IPS DF 6.9 (cell line): ENCODE data around the gene MKI67.

Experiments used
- DNase-seq: peaks from one replicate; pipeline ENCODE4 v3.0.0-alpha.2; 2013; ENCODE audit warnings: low read depth, low spot score
- H3K27ac ChIP-seq: one replicate; pipeline ENCODE4 v1.5.1; 2013; ENCODE audit warnings: low read length, control low read depth
- H3K27me3 ChIP-seq: 2 replicates; pipeline ENCODE4 v1.6.1; 2013; ENCODE audit warnings: mild to moderate bottlenecking, low read length; ENCODE audit not compliant: control insufficient read depth, insufficient read depth
- H3K36me3 ChIP-seq: 2 replicates; pipeline ENCODE4 v1.6.1; 2013; ENCODE audit warnings: low read length; ENCODE audit not compliant: control insufficient read depth, insufficient read depth
- H3K4me1 ChIP-seq: 2 replicates; pipeline ENCODE4 v1.6.1; 2013; ENCODE audit warnings: low read length; ENCODE audit not compliant: control insufficient read depth, insufficient read depth
- H3K4me3 ChIP-seq: 2 replicates; pipeline ENCODE4 v1.5.1; 2013; ENCODE audit warnings: mild to moderate bottlenecking, low read length
- H3K9me3 ChIP-seq: 2 replicates; pipeline ENCODE4 v1.6.1; 2013; ENCODE audit warnings: low read length, inconsistent platforms; ENCODE audit not compliant: control insufficient read depth, insufficient read depth
- WGBS: extraction: QIAGEN DNeasy Blood & Tissue Kit; methylation state at CpG from one replicate; pipeline ENCODE4 v1.1.7; 2013; ENCODE audit warnings: mixed read lengths, missing lambda C conversion rate; ENCODE audit not compliant: insufficient read length, insufficient coverage; 5-methylcytosine and 5-hydroxymethylcytosine counted together

The MKI67 gene

DNA sequence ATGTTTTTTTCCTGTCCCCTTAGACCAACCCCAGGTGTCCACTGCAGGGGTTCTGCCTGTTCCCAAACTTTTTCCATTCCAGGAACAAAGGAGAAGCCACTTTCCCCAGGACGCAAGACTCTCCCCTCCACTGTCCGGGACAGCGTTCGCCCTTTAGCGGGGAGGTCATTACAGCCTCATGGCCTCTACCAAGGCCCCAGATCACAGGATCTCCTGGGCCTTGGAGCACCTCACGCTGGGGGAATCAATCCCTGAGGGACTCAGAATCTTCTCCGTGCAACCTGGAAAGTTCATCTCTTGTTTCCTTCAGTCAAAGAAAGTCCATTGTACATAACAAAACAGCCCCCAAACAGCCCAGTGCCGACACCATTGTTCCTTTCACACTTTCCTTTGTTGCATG is 41.2 kb downstream of the MKI67 start:
- WGBS, result no CpG with 5 or more reads among the region's 8 CpGs
- Histone ChIP-seq H3K4me3 (no peak overlapping the region), H3K4me1 (peaks cover 6% of the 10 kb centered on the region), H3K36me3 (no peaks in the 10 kb centered on the region), H3K27me3 (no peaks in the 10 kb centered on the region), H3K9me3 (no peaks in the 10 kb centered on the region), H3K27ac (no peak overlapping the region)
- DNase-seq, result no peak

DNA sequence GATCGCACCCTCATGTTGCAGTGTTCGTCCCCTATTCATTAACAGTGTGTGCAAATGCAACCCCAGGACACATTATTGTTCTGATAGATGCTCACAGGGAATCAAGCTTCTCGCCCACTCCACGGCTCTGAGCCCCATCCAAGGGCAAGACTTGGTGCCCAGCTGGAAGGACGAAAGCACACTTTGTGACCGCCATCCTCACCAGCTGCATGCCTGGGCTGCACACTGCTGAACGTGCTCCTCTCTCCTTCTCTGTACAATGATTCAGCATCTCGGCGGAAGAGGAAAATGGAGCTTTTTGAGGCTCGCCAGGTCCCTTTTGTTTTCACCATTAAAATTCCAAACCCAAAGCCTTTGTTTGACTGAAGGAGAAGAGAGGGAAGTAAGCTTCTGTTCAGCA is 41.9 kb downstream of the MKI67 start:
- no CpG with 5 or more reads among the region's 10 CpGs for WGBS
- Histone ChIP-seq H3K4me3 (no peak overlapping the region), H3K27ac (no peak overlapping the region), H3K9me3 (no peaks in the 10 kb centered on the region), H3K4me1 (peaks cover 6% of the 10 kb centered on the region), H3K36me3 (no peaks in the 10 kb centered on the region), H3K27me3 (no peaks in the 10 kb centered on the region)
- DNase-seq, result no peak

DNA sequence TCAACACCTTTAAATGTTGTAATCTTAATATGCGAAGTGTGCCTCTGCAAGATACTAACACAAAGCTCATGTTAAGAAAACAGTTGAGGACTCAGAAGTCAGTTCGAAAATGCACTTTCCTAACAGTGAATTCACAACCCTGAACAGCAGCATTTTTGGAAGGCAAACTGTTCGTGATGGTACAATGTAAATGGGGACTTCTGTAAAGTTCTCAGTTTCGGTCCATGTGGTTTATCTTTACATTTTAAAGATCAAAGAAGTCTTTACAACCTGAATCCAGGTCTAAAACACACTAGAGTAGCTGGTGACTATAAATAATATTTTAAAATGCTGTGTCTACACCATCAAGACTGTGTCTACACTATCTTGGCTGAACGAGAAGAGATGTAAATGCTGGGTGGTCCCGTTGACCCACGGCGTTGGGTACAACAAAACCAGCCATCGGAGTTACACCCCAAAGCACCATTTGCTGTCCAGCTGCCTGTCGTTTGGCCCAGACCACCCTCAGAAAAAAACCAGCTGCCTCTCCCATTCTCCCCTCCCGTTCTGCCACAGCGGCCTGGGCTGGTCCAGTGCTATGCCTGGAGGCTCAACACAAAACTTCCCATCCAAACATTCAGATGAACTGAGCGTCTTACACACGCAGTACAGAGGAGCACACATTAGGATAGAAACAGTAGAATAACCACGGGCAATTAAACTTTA is 42.9 kb downstream of the MKI67 start:
- no peak overlapping the region for H3K4me3 ChIP-seq
- DNase-seq, result no peak
- WGBS, result no CpG with 5 or more reads among the region's 15 CpGs
- peaks cover 6% of the 10 kb centered on the region for H3K4me1 ChIP-seq
- H3K36me3 ChIP-seq, result no peaks in the 10 kb centered on the region
- no peak overlapping the region for H3K27ac ChIP-seq
- no peaks in the 10 kb centered on the region for H3K9me3 ChIP-seq
- no peaks in the 10 kb centered on the region for H3K27me3 ChIP-seq

DNA sequence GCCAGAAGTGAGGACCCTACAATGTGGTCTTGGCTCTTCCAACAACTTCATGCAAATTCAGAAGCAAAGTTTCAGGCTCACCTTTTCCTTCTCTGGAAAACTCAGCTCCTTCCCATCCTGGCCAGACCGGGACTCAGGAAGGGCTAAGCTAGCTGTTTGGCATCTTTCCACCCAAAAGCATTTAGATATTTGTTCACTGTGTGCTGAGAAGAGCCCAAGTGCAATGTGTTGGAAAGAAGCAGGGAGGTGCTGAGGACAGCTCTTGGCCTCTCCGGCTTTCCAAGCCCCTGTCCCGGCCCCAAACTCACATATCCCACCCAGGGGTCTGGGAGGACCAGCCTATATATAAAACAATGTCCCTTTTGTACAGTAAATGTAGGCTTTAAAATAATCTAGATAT is 44.5 kb downstream of the MKI67 start:
- no peak overlapping the region for H3K27ac ChIP-seq
- H3K36me3 ChIP-seq, result no peaks in the 10 kb centered on the region
- H3K4me3 ChIP-seq, result no peak overlapping the region
- DNase-seq, result no peak
- H3K9me3 ChIP-seq, result no peaks in the 10 kb centered on the region
- WGBS, result no CpG with 5 or more reads among the region's 3 CpGs
- H3K27me3 ChIP-seq, result no peaks in the 10 kb centered on the region
- peaks cover 6% of the 10 kb centered on the region for H3K4me1 ChIP-seq

DNA sequence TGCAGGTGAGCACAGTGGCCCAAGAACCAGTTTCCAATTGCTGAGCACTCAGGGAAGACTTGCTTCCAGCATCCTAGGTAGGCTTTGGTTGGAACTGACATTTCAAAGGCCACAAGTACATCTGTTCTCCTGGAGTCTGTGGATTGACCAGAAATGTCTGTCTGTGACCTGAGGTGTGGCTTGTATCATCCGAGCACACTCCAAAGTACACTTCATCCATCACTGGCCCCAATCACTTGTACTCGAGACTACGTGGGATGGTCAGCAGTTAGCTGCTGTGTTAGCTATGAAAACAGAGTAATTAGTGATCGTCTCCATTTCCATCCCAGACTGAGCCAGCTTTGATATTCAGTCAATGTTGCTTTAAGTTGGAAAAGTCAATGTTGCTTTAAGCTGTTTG is 45.0 kb downstream of the MKI67 start:
- no peak overlapping the region for H3K27ac ChIP-seq
- WGBS, result no CpG with 5 or more reads among the region's 4 CpGs
- no peak overlapping the region for H3K4me3 ChIP-seq
- no peak for DNase-seq
- no peaks in the 10 kb centered on the region for H3K27me3 ChIP-seq
- H3K4me1 ChIP-seq, result peaks cover 4% of the 10 kb centered on the region
- no peaks in the 10 kb centered on the region for H3K36me3 ChIP-seq
- H3K9me3 ChIP-seq, result no peaks in the 10 kb centered on the region

DNA sequence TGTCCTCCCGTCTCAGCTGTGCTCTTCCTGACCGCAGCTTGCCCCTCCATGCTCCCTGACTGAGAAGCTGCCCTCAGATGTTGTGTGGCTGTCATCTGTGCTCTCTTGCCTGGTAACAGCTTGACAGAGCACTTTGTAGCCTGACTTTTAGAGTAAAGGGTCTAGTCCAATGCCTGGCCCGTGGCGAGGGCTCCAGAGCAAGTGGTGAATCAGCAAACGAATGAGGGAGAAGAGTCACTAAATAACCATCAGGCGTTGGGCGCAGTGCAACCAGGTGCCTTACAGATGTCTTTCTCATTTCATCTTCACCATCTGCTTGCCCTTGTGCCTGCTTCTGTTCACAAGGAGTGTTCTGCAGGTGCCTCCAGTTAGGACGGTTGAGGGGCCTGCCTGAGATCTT is 45.6 kb downstream of the MKI67 start:
- no peaks in the 10 kb centered on the region for H3K36me3 ChIP-seq
- no CpG with 5 or more reads among the region's 8 CpGs for WGBS
- no peak overlapping the region for H3K4me3 ChIP-seq
- H3K27me3 ChIP-seq, result no peaks in the 10 kb centered on the region
- H3K4me1 ChIP-seq, result no peaks in the 10 kb centered on the region; the same call in 1 of the 2 replicates
- no peak for DNase-seq
- H3K27ac ChIP-seq, result no peak overlapping the region
- no peaks in the 10 kb centered on the region for H3K9me3 ChIP-seq

DNA sequence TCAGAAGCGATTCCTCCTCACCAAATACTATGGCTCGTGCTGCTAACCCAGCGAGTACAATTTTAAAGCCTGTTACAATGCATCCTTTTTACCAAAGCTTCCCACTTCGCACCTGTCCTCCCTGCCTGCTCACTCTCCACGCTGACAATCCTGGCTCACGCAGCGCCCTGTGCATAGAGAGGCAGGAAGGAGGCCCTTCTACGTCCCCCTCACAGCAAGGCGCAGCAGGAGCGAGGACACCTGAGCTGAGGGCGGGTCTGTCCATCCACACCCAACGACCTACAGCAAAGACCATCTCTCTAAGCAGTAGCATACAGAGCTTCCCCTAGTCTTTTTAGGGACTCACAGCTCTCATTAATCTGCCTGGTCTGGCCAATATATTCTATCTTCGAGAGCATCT is 46.0 kb downstream of the MKI67 start:
- Histone ChIP-seq H3K4me3 (no peak overlapping the region), H3K27ac (no peak overlapping the region), H3K36me3 (no peaks in the 10 kb centered on the region), H3K9me3 (no peaks in the 10 kb centered on the region), H3K27me3 (no peaks in the 10 kb centered on the region), H3K4me1 (no peaks in the 10 kb centered on the region; the same call in 1 of the 2 replicates)
- WGBS, result no CpG with 5 or more reads among the region's 13 CpGs
- DNase-seq, result no peak

DNA sequence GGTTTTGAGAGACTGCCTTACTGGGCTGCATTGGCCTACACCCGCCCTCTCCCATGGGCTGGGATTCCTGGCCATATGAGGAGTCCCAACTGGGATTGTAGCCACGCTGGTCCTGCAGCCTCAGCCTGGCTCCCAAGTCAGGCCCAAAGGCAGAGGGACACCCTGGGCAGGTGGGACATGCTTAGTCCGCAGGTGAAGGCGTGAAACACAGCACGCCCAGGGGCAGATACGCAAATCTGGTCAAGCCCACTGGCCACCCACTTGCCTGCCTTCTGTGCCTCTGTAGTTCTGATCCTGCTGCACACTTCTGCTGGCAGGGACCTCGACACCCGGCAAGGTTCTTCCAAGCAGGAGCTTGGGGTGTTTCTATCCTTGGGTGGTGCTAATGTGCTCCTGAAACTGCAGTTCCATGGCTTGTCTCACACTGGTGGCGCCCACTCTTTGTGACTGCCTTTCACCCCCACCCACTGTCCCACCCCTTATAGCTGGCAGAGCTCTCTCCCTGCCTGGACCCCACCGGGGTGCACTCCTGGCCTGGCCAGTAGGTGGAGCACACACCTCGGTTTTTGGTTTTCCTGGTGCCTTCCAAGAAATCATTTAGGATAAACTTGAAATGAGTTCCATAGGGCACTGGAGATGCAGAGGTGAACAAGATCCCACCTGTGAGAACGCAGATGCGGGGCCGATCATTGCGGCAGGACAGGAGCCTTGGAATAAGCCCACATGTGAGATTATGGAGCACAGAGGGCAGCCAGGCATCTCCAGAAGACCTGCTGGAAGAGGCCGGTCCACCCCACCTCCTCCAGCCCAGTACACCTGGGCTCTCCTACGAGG is 47.9 kb downstream of the MKI67 start:
- no peak for DNase-seq
- Histone ChIP-seq H3K27me3 (no peaks in the 10 kb centered on the region), H3K4me1 (no peaks in the 10 kb centered on the region; the same call in 1 of the 2 replicates), H3K36me3 (no peaks in the 10 kb centered on the region), H3K27ac (no peak overlapping the region), H3K4me3 (no peak overlapping the region), H3K9me3 (no peaks in the 10 kb centered on the region)
- WGBS, result no CpG with 5 or more reads among the region's 17 CpGs

DNA sequence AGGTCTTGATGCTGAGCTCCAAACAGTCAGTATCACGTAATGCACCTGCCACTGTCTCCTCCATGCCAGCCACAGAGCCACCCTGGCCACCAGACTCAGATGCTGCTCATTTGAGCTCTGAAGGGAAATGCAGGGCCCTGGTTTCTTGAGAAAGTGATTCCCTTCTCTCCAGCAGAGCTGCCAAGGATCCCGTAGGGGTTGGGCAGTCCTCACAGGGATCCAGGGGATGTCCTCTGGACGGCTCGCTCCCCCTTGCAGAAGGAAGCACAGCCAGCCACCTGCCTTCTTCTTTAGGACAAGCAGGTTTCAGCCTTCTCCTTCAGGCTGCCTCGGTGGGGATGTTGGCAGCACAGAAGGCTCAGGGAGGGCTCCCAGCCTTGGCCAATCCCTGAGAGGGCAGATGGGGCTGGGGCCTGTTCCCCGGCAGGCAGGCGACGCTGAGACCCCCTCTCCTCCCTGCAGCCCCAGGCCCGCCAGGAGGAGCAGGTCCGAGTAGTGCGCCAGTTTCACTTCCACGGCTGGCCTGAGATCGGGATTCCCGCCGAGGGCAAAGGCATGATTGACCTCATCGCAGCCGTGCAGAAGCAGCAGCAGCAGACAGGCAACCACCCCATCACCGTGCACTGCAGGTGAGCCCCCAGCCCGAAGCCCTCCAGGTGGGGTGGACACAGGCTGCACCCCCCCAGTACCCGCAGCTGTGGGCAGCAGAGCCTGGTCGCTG is 48.9 kb downstream of the MKI67 start:
- no peak for DNase-seq
- H3K9me3 ChIP-seq, result no peaks in the 10 kb centered on the region
- H3K4me1 ChIP-seq, result no peaks in the 10 kb centered on the region; the same call in 1 of the 2 replicates
- H3K27me3 ChIP-seq, result no peaks in the 10 kb centered on the region
- H3K36me3 ChIP-seq, result no peaks in the 10 kb centered on the region
- WGBS, result no CpG with 5 or more reads among the region's 21 CpGs
- no peak overlapping the region for H3K27ac ChIP-seq
- no peak overlapping the region for H3K4me3 ChIP-seq

DNA sequence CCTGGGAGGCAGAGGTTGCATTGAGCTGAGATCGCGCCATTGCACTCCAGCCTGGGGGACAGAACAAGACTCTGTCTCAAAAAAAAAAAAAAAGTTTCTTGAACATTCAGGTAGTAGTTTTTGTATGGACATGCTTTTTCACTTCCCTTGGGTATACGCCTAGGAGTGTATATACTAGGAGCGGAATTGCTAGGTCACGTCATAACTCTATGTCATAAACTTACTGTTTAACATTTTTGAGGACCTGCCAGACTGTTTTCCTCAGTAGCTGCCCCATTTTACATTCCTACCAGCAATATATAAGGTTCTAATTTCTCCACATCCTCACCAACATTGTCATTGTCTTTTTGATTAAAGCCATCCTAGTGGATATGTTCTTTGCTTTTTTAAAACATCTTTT is 51.6 kb downstream of the MKI67 start:
- Histone ChIP-seq H3K4me1 (peaks cover under 1% of the 10 kb centered on the region; the same call in 1 of the 2 replicates), H3K4me3 (no peak overlapping the region), H3K36me3 (no peaks in the 10 kb centered on the region), H3K9me3 (no peaks in the 10 kb centered on the region), H3K27ac (no peak overlapping the region), H3K27me3 (no peaks in the 10 kb centered on the region)
- no CpG with 5 or more reads among the region's 5 CpGs for WGBS
- no peak for DNase-seq
